GM12878 (cell line): ENCODE measurements around the gene SLC35A2.

Experiments
- CBFB ChIP-seq: IDR thresholded peaks from 2 replicates; pipeline ENCODE4 v1.6.1; 2016; ENCODE audit warnings: antibody characterized with exemption, low read depth
- CBX5 ChIP-seq: sonication (generic); IDR thresholded peaks from 2 replicates; pipeline ENCODE4 v1.6.1; 2016; ENCODE audit warnings: low read depth, moderate library complexity, mild to moderate bottlenecking, inconsistent platforms
- CEBPB ChIP-seq, 2 experiments: fragments of 150-350 bp in 1 of 2; IDR thresholded peaks; 2 replicates each; pipeline ENCODE4 v1.6.1; 2012 to 2014; ENCODE audit warnings: low read depth in 2 of 2, low read length in 2 of 2, borderline replicate concordance in 1 of 2, inconsistent platforms in 1 of 2
- CTCF ChIP-seq, 3 experiments: IDR thresholded peaks in 2 of 3; conservative IDR thresholded peaks in 1 of 3; 2 replicates each; pipeline ENCODE4 v1.5.1; 2011; ENCODE audit warnings: low read depth in 3 of 3, low read length in 3 of 3, mild to moderate bottlenecking in 3 of 3, control low read depth in 2 of 3, moderate library complexity in 2 of 3, inconsistent platforms in 1 of 3, mixed read lengths in 1 of 3; ENCODE audit not compliant: control insufficient read depth in 2 of 3, insufficient read depth in 1 of 3; ENCODE audit errors: extremely low read depth in 1 of 3
- MYC ChIP-seq: IDR thresholded peaks from 2 replicates; pipeline ENCODE4 v1.6.1; 2011; ENCODE audit warnings: mild to moderate bottlenecking, low read length, moderate library complexity, inconsistent platforms; ENCODE audit not compliant: insufficient read depth, insufficient replicate concordance, insufficient read length, severe bottlenecking
- POLR2A ChIP-seq: IDR thresholded peaks from 2 replicates; pipeline ENCODE4 v1.6.1; 2011; ENCODE audit warnings: low read depth, mild to moderate bottlenecking, low read length
- POLR2AphosphoS5 ChIP-seq: IDR thresholded peaks from 2 replicates; pipeline ENCODE4 v1.6.1; 2011; ENCODE audit warnings: mild to moderate bottlenecking, low read length, inconsistent platforms
- SMC3 ChIP-seq: IDR thresholded peaks from 2 replicates; pipeline ENCODE4 v1.6.1; 2011; ENCODE audit warnings: low read length, improper control_type of control experiment, borderline replicate concordance

GRCh38 chrX:48957827-48958634 lies 46.6 kb upstream of the SLC35A2 start:
- no peak for TF ChIP-seq SMC3
- no peak for TF ChIP-seq CBX5
- no peak for TF ChIP-seq CTCF (IDR thresholded peaks at IDR 0.05 in 2 of 3, conservative IDR thresholded peaks at IDR 0.05 in 1 of 3; ENCODE audit: control insufficient read depth in 2 of 3, extremely low read depth in 1 of 3, insufficient read depth in 1 of 3, low read depth in 3 of 3, low read length in 3 of 3)
- 0 out of 4 replicates have a peak, but pooled peaks of 1 of the 2 experiments have one; percentile 5 for TF ChIP-seq CEBPB (IDR thresholded peaks at IDR 0.05; ENCODE audit: borderline replicate concordance in 1 of 2, low read depth in 2 of 2, low read length in 2 of 2)
- peak; percentile 77 for TF ChIP-seq POLR2A
- TF ChIP-seq CBFB: no peak
- peak; percentile 82; the same call in 1 of the 2 replicates for TF ChIP-seq POLR2AphosphoS5
- TF ChIP-seq MYC: no peak
